D721Med (cell line): ENCODE data around the gene SLC6A5.

ENCODE experiments used
- DNase-seq: peaks from one replicate; pipeline ENCODE4 v3.0.0; 2011; ENCODE audit warnings: low spot score; ENCODE audit not compliant: insufficient read length
- FAIRE-seq: peaks from 2 replicates; lab custom pipeline; 2011; peaks lifted over from hg19 to GRCh38; lab: Jason Lieb, UNC
- TF ChIP-seq, protein P1 (sequence below): IDR thresholded peaks from 2 replicates; pipeline ENCODE4 v1.5.1; 2012; ENCODE audit warnings: mild to moderate bottlenecking, control low read depth; ENCODE audit not compliant: insufficient read depth; ENCODE audit errors: missing control alignments

The SLC6A5 gene

DNA sequence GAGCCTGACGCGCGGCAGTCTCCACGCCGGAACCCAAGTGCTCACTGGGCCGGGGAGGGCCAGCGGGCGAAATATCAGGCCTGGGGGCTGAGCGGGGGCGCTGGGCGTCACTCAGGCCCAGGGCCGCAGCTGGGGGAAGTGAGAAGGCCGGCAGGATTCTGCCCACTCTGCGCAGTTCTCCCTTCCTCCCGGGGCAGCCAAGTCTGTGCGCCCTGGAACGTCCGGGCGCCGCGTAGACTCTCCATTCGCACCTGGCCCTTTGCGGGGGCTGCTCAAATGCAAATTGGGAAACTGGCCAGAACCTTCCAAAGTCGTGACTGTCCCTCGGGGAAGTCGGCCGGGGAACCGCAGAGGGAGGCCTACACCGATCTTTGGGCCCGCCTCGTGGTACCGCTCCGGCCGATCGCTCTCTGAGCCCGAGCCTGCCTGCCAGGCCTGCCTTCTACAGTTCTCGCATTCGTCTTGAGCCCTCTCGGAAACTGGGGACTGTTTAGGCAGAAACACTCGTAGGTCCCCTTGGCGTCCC lies 2.2 kb upstream of the SLC6A5 start:
- TF ChIP-seq, protein P1, sequence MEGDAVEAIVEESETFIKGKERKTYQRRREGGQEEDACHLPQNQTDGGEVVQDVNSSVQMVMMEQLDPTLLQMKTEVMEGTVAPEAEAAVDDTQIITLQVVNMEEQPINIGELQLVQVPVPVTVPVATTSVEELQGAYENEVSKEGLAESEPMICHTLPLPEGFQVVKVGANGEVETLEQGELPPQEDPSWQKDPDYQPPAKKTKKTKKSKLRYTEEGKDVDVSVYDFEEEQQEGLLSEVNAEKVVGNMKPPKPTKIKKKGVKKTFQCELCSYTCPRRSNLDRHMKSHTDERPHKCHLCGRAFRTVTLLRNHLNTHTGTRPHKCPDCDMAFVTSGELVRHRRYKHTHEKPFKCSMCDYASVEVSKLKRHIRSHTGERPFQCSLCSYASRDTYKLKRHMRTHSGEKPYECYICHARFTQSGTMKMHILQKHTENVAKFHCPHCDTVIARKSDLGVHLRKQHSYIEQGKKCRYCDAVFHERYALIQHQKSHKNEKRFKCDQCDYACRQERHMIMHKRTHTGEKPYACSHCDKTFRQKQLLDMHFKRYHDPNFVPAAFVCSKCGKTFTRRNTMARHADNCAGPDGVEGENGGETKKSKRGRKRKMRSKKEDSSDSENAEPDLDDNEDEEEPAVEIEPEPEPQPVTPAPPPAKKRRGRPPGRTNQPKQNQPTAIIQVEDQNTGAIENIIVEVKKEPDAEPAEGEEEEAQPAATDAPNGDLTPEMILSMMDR = no peak
- DNase-seq = no peak
- FAIRE-seq = no peak

DNA sequence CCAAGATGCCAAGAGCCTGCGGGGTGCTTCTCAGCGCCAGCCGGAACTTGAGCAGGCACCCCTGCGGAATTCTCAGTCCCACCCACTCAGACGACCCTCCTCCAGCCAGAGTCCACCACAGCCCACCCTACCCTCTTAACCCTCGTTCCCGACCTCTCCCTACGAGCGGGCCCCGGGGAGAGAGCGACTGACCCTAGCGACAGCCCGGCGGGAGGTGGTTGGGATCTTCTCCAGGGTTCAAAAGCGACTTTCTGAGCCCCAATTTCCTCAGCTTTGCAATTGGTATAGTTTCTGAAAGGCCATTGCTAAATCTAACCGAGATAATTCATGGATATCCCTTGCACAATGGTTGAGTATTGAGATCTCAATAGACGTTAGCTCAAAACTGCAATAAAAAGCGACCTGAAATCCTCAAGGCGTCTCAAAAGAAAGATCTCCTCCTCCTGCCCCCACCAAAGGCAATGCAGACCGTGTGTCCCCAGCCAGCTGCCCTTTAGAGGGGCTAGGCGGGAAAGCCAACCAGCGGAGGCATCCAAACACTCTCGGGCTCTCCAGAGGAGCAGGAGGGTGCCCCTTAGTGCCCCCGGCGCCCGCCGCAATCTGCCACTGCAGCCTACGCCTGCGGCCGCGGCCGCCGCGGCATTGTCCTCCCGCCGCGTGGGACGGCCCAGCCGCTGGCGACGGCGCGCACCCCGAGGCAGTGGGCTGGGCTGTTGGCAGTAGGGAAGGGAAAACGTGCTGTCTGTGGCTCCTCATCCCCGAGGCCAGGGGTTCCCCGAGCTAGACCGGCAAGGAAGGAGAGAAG lies 1.5 kb upstream of the SLC6A5 start:
- TF ChIP-seq, protein P1 = no peak
- no peak for FAIRE-seq
- no peak for DNase-seq

DNA sequence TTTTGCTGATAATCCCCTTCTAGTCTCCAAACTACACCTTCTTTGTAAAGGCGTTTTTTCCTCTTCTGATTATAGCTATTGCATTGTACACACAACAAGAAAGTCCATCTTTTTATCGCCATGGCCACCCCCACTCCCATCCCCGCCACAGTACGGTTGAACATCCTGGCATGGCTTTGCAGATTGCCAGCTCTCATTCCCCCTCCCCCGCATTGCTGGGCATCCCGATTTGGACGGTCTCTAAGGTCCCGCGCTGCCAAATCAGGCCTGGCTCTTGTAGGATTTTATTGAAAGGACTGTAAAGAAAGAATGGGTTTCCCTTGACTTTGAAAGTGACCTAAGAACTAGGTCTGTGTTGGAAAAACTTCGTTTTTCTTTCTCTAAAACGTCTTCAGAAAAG lies 916 bp upstream of the SLC6A5 start:
- FAIRE-seq = no peak
- TF ChIP-seq, protein P1 = no peak
- no peak for DNase-seq

DNA sequence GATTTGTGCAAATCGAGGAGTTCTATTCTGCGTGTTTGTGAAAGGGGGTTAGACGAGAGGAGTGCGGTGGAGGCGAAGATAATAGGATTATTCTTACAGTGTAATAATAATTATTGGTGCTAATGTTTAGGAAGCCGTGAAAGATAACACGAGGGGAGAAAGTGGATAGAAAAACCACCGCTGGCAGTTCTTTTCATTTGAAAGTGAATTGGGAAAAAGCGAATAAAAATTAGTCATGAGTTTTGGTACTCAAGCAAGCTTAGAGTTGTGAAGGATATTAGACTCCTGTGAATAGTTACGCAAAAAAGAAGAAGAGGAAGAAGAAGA lies 575 bp downstream of the SLC6A5 start:
- TF ChIP-seq, protein P1 = no peak
- DNase-seq (no peak), FAIRE-seq (no peak)

DNA sequence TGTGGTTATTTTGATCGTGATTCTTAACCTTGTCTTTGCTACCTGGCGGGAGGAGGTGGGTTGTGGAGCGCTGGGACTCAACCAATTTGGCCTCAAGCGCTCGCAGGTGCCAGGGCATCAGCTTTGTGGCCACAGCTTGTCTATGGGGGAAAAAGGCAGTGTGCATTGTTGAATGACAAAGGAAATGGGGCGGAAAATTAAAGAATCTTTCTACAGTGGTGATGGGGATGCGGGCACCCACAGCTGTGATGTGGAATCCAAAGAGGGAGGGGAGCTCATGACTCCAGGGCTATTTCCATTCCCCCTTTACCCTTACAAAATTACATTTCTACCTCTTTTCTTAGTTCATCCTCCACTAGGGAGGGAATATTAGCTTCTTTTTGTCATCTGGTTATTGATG lies 1.1 kb downstream of the SLC6A5 start:
- TF ChIP-seq, protein P1 = no peak
- FAIRE-seq (no peak), DNase-seq (no peak)

DNA sequence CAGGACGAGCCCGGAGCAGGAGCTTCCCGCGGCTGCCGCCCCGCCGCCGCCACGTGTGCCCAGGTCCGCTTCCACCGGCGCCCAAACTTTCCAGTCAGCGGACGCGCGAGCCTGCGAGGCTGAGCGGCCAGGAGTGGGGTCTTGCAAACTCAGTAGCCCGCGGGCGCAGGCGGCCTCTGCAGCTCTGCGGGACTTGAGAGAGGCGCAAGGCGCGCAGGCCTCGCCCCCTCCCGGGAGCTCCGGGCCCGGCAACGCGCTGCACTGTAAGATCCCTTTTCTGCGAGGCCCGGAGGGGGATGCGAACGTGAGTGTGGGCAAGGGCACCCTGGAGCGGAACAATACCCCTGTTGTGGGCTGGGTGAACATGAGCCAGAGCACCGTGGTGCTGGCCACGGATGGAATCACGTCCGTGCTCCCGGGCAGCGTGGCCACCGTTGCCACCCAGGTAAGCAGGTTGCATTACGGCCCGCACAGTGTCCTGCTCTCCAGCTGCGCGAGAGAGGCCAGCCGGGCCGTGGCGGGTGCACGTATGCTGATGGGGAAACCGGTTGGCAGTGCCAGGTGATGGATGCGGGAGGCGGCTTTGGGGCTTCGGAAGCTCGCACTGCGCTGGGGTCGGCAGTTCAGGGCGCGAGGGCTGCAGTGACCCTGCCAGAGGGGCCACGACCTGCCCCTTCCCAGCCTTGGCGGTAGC lies 2.0 kb downstream of the SLC6A5 start:
- no peak for DNase-seq
- no peak for FAIRE-seq
- TF ChIP-seq, protein P1 = peak; percentile 4
